GM23248 (cell line): Measurements from ENCODE around the gene SLC34A3. TPM values are rescaled to one million over a fixed set of nuclear protein-coding genes. Genes with fewer than 3 reads are reported as not detected.

Experiments used
- DNase-seq: peaks from one replicate; pipeline ENCODE4 v3.0.0-alpha.2; 2015
- H2AFZ ChIP-seq: fragments of 200-600 bp; sonication (generic); 2 replicates; pipeline ENCODE4 v1.6.1; 2016; ENCODE audit warnings: antibody characterized with exemption
- H3F3A ChIP-seq: fragments of 200-600 bp; sonication (generic); 2 replicates; pipeline ENCODE4 v1.6.1; 2016; ENCODE audit warnings: mild to moderate bottlenecking, antibody characterized with exemption, mixed run types; ENCODE audit not compliant: insufficient read depth
- H3K27ac ChIP-seq: fragments of 200-600 bp; sonication (generic); 2 replicates; pipeline ENCODE4 v1.5.1; 2016; ENCODE audit warnings: mild to moderate bottlenecking
- H3K27me3 ChIP-seq: fragments of 200-600 bp; sonication (generic); replicated peaks from 2 replicates; pipeline ENCODE4 v1.6.1; 2016; ENCODE audit warnings: mild to moderate bottlenecking; ENCODE audit not compliant: insufficient read depth
- H3K36me3 ChIP-seq: fragments of 200-600 bp; sonication (generic); 2 replicates; pipeline ENCODE4 v1.6.1; 2016; ENCODE audit warnings: low read depth, mild to moderate bottlenecking
- H3K4me1 ChIP-seq: fragments of 200-600 bp; sonication (generic); 2 replicates; pipeline ENCODE4 v1.6.1; 2016; ENCODE audit warnings: mild to moderate bottlenecking; ENCODE audit not compliant: insufficient read depth
- H3K4me2 ChIP-seq: fragments of 200-600 bp; sonication (generic); one replicate; pipeline ENCODE4 v1.6.1; 2016; ENCODE audit warnings: mild to moderate bottlenecking; ENCODE audit not compliant: unreplicated experiment
- H3K4me3 ChIP-seq: fragments of 200-600 bp; sonication (generic); 2 replicates; pipeline ENCODE4 v1.5.1; 2016; ENCODE audit warnings: mild to moderate bottlenecking
- H3K79me2 ChIP-seq: fragments of 200-600 bp; sonication (generic); 2 replicates; pipeline ENCODE4 v1.6.1; 2016; ENCODE audit warnings: mild to moderate bottlenecking; ENCODE audit not compliant: insufficient read depth
- H3K9ac ChIP-seq: fragments of 200-600 bp; sonication (generic); 2 replicates; pipeline ENCODE4 v1.6.1; 2016; ENCODE audit warnings: mild to moderate bottlenecking
- H3K9me2 ChIP-seq: fragments of 200-600 bp; sonication (generic); 2 replicates; pipeline ENCODE4 v1.6.1; 2016; ENCODE audit warnings: mixed run types, mild to moderate bottlenecking, moderate library complexity; ENCODE audit not compliant: insufficient read depth
- H3K9me3 ChIP-seq: fragments of 200-600 bp; sonication (generic); one replicate; pipeline ENCODE4 v1.6.1; 2017; ENCODE audit warnings: low read depth
- H4K20me1 ChIP-seq: fragments of 200-600 bp; sonication (generic); 2 replicates; pipeline ENCODE4 v1.6.0; 2016; ENCODE audit not compliant: insufficient read depth
- EZH2 ChIP-seq: fragments of 200-600 bp; sonication (generic); IDR thresholded peaks from 2 replicates; pipeline ENCODE4 v1.6.1; 2018; ENCODE audit warnings: antibody characterized with exemption, mild to moderate bottlenecking; ENCODE audit not compliant: insufficient read depth, poor library complexity, severe bottlenecking
- EZH2phosphoT487 ChIP-seq: fragments of 200-600 bp; sonication (generic); IDR thresholded peaks from 2 replicates; pipeline ENCODE4 v1.6.1; 2018; ENCODE audit warnings: antibody characterized with exemption, moderate library complexity, mild to moderate bottlenecking, low read depth; ENCODE audit not compliant: insufficient read depth
- WGBS, 2 experiments: methylation state at CpG; one replicate each; pipeline ENCODE4 v1.1.6; 2015 to 2017; ENCODE audit warnings: low lambda C conversion rate in 2 of 2, low coverage in 1 of 2; ENCODE audit errors: missing lambda C conversion rate in 2 of 2; 5-methylcytosine and 5-hydroxymethylcytosine counted together
- in situ Hi-C: fragments of 300-500 bp; cut with MboI; formaldehyde crosslinking; loops from 2 replicates; pipeline ENCODE4 v1.15.0; 2020
- polyA plus RNA-seq: library from polyadenylated mRNA; unstranded; fragments of >200 nt; fragmentation: Nextera tagmentation; extraction: Ambion mirVana; gene quantifications from 2 replicates; pipeline ENCODE4 v1.2.1, GENCODE V29; 2016
- total RNA-seq: library from RNA; depleted of rRNA; stranded (reverse); fragments of >200 nt; shearing (Covaris generic); gene quantifications from 2 replicates; pipeline ENCODE4 v1.2.3, GENCODE V29; 2014

The SLC34A3 gene
- total and polyA plus RNA-seq, 2 experiments from 2014 or later, result not detected

DNA sequence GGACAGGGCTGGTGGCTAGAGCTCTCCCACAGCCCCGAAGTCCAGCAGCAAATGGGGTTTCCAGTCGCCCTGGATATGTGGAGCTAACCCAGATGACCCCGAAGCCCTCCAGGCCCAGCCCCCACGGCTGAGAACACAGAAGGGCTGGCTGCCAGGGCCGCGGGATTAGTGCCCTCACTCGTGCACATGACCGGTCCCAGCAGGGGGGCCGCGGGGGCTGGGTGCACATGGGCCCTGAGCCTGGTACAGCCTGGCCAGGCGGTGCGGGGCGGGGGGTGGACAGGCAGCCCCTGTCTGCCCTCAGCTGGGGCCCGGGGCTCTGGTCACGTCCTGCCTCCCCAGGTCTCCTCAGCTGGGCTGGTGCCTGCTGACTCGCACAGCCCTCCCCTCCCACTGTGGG, 36.3 kb upstream of the SLC34A3 start:
- Histone ChIP-seq H3K9ac (no peak overlapping the region), H3K4me1 (peaks cover 16% of the 10 kb centered on the region), H3K27me3 (no peaks in the 10 kb centered on the region), H3K27ac (no peak overlapping the region), H3K9me3 (no peaks in the 10 kb centered on the region), H3K4me3 (no peak overlapping the region), H3K4me2 (no peak overlapping the region), H2AFZ (no peak overlapping the region), H3K9me2 (no peaks in the 10 kb centered on the region), H3K79me2 (peaks cover 94% of the 10 kb centered on the region), H4K20me1 (no peaks in the 10 kb centered on the region), H3K36me3 (no peaks in the 10 kb centered on the region), H3F3A (peaks cover 8% of the 10 kb centered on the region)
- no peak for TF ChIP-seq EZH2
- no peak for TF ChIP-seq EZH2phosphoT487
- WGBS, 2 experiments, result 70 to 72% methylated on average over 10 of the region's 16 CpGs
- in situ Hi-C loops, result no loop called here
- no peak for DNase-seq

DNA sequence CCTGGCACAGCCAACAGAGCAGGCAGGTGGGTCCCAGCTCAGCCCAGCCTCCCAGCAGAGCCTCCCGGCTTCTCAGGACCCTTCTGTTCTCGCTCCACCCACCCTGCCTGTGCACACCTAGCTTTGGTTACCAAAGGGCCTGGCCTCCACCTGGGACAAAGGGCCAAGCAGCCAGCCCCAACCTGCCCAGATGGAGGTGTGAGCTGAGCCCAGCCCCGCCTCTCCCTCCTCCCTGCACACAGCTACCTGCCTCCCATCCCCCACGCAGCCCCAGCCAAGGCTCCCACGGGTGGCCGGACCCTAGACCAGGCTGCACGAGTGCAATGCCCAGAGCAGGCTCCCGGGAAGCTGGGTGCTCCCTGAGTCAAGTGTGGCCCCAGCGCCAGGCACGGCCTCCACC, 35.8 kb upstream of the SLC34A3 start:
- no peak overlapping the region for H2AFZ ChIP-seq
- H3K4me2 ChIP-seq, result no peak overlapping the region
- DNase-seq, result no peak
- 68 to 81% methylated on average over 10 of the region's 10 CpGs for WGBS, 2 experiments
- no peaks in the 10 kb centered on the region for H3K9me3 ChIP-seq
- no peak overlapping the region for H3K27ac ChIP-seq
- in situ Hi-C loops, result no loop called here
- no peak overlapping the region for H3K9ac ChIP-seq
- H3K4me1 ChIP-seq, result peaks cover 11% of the 10 kb centered on the region
- TF ChIP-seq EZH2, result no peak
- TF ChIP-seq EZH2phosphoT487, result no peak
- no peaks in the 10 kb centered on the region for H3K36me3 ChIP-seq
- H3K4me3 ChIP-seq, result no peak overlapping the region
- H3K27me3 ChIP-seq, result no peaks in the 10 kb centered on the region
- no peaks in the 10 kb centered on the region for H3K9me2 ChIP-seq
- H4K20me1 ChIP-seq, result no peaks in the 10 kb centered on the region
- H3K79me2 ChIP-seq, result peaks cover 93% of the 10 kb centered on the region
- peaks cover 3% of the 10 kb centered on the region for H3F3A ChIP-seq

DNA sequence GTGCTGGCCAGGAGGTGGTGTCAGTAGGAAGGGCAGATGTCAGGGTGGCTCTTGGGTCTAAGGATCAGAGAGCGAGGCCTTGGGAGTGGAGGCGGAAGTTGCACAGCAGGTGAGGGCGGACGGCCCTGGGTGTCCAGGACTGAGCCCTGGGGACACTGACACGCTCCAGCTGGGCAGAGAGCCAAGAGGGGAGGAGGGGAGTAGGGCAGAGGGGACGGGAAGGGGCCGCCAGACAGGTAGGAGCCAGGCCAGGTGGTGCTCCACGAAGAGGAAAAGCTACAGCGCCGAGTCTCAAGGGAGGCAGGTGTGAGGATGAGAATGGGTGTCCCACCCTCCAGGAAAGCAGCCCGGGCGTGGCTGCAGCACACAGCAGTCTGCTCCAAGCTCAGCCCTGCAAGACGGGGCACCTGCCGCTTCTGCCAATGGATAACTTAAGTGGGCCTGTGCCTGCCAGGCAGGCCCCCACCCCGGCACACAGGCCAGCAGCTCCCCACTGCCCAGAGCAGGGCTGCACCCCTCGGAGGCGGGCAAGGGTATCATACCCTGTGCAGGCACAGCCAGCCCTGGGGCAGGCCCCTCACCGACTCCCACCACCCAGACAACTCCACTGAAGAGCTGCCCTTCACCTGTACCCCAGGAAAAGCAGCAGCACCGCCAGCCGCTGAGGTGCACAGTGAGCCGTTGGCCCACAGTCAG, 35.0 kb upstream of the SLC34A3 start:
- Histone ChIP-seq H3K27ac (no peak overlapping the region), H3K79me2 (peaks cover 86% of the 10 kb centered on the region), H3K4me1 (0 out of 2 replicates have a peak, but pooled peaks cover 9% of the 10 kb centered on the region), H3F3A (no peaks in the 10 kb centered on the region), H4K20me1 (no peaks in the 10 kb centered on the region), H3K4me3 (no peak overlapping the region), H2AFZ (no peak overlapping the region), H3K9ac (no peak overlapping the region), H3K4me2 (no peak overlapping the region), H3K9me2 (no peaks in the 10 kb centered on the region), H3K9me3 (no peaks in the 10 kb centered on the region), H3K36me3 (no peaks in the 10 kb centered on the region), H3K27me3 (no peaks in the 10 kb centered on the region)
- WGBS, 2 experiments, result 88 to 91% methylated on average over 15 to 19 of the region's 21 CpGs
- no peak for TF ChIP-seq EZH2phosphoT487
- no peak for TF ChIP-seq EZH2
- in situ Hi-C loops, result no loop called here
- no peak for DNase-seq

DNA sequence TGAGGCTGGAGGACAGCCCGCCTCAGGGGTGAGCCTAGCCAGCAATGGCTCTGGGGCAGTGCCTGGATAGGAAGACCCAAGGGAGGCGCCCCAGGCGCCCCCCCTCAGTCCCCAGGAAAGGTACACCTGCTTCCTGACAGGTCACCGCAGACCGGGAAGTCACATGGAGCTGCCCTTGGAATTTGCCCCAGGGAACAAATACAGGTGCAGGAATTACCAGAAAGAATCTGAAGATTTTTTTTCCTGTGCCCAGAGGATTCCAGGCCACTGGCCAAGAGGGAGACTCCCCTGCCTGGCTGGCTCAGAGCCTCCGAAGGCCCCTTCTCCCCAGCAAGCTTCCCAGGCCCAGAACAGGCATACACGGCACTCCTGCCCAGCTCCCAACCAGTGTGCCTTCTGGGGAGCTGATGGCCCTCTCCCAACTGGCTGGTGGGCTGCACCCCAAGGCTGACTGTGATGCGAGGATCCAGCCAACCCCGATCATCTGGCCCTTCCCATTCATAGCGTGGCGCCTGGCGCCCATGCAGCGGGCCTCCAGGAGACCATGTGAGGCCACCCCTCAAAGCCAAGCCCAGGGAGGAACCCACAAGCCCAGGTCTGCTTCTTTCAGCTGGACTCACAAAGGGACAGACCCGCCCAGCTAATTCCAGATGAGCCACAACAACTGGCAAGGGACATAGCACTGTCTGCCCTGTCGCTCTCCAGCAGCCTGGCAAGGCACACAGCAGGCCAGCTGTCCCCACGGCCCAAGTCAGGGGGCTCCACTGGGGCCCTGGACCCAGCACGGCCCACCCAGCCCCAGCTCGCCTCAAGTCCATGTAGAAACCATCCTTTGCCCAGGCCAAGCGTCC, 32.4 kb upstream of the SLC34A3 start:
- Histone ChIP-seq H3K79me2 (peaks cover 84% of the 10 kb centered on the region), H3K4me3 (peak overlapping the region; percentile 66), H3K4me1 (0 out of 2 replicates have a peak, but pooled peaks cover 12% of the 10 kb centered on the region), H3K36me3 (no peaks in the 10 kb centered on the region), H4K20me1 (no peaks in the 10 kb centered on the region), H2AFZ (no peak overlapping the region), H3F3A (no peaks in the 10 kb centered on the region), H3K9ac (peak overlapping the region; percentile 61; the same call in 1 of the 2 replicates), H3K27ac (no peak overlapping the region), H3K9me2 (no peaks in the 10 kb centered on the region), H3K27me3 (no peaks in the 10 kb centered on the region), H3K9me3 (no peaks in the 10 kb centered on the region), H3K4me2 (peak overlapping the region; percentile 79)
- TF ChIP-seq EZH2, result no peak
- WGBS, 2 experiments, result 73 to 81% methylated on average over 16 to 19 of the region's 19 CpGs
- in situ Hi-C loops, result no loop called here
- DNase-seq, result peak; percentile 38
